GM20431 (cell line): ENCODE measurements around the gene OR10G2.
"Not testable (repeated sequence)": the region's sequence is repeated elsewhere in the genome, so short reads cannot be mapped to it uniquely, and the experiment has no call there.

Experiments used
- in situ Hi-C: fragments of 300-500 bp; cut with MseI, MboI; formaldehyde crosslinking; loops from one replicate; pipeline ENCODE4 v1.15.0; 2020; ENCODE audit warnings: low sequenced_read_pairs; ENCODE audit not compliant: unreplicated experiment

OR10G2 gene

GRCh38 chr14:21634840-21635239 lies at the start of gene OR10G2:
OR10G2 (minus strand) TSS chr14:21634940; CDS start chr14:21634842, 98 bp downstream.
- in situ Hi-C loops, result no loop called here

- in situ Hi-C loops, result no loop called here
These were observed 45.3 kb upstream of the OR10G2 start for GRCh38 chr14:21680072-21680471.

- in situ Hi-C loops, result no loop called here
These were observed 40.8 kb upstream of the OR10G2 start for GRCh38 chr14:21675566-21675965.

- in situ Hi-C loops, result no loop called here
These were observed 39.0 kb upstream of the OR10G2 start, which contains the start of gene OR4E1 for GRCh38 chr14:21673718-21674117. OR4E1 (minus strand) TSS chr14:21673818; CDS start chr14:21670935, 2,883 bp downstream.

- in situ Hi-C loops, result no loop called here
These were observed 37.4 kb upstream of the OR10G2 start for GRCh38 chr14:21672116-21672515.

GRCh38 chr14:21671371-21671770 lies 36.6 kb upstream of the OR10G2 start:
- in situ Hi-C loops, result no loop called here

GRCh38 chr14:21669284-21669683 lies 34.5 kb upstream of the OR10G2 start:
- in situ Hi-C loops, result no loop called here

GRCh38 chr14:21668377-21668776 lies 33.6 kb upstream of the OR10G2 start:
- in situ Hi-C loops, result no loop called here

- in situ Hi-C loops, result no loop called here
These were observed 22.2 kb upstream of the OR10G2 start for GRCh38 chr14:21656980-21657379.

GRCh38 chr14:21654215-21654614 lies 19.5 kb upstream of the OR10G2 start:
- in situ Hi-C loops, result no loop called here

- in situ Hi-C loops, result no loop called here
These were observed 18.7 kb upstream of the OR10G2 start, which contains the start of gene OR4E2 for GRCh38 chr14:21653331-21653885. OR4E2 (plus strand) TSS chr14:21653835; CDS start chr14:21665083, 11,248 bp downstream.

- in situ Hi-C loops, result no loop called here
These were observed 17.6 kb upstream of the OR10G2 start for GRCh38 chr14:21652209-21652808.

GRCh38 chr14:21647380-21647779 lies 12.6 kb upstream of the OR10G2 start:
- in situ Hi-C loops, result no loop called here

- in situ Hi-C loops, result no loop called here
These were observed 8.7 kb upstream of the OR10G2 start for GRCh38 chr14:21643407-21643806.

GRCh38 chr14:21642683-21643082 lies 7.9 kb upstream of the OR10G2 start:
- in situ Hi-C loops, result no loop called here

GRCh38 chr14:21631084-21631483 lies 3.7 kb downstream of the OR10G2 start:
- in situ Hi-C loops, result no loop called here

GRCh38 chr14:21630503-21630902 lies 4.2 kb downstream of the OR10G2 start:
- in situ Hi-C loops, result not testable (repeated sequence)

- in situ Hi-C loops, result no loop called here
These were observed 8.1 kb downstream of the OR10G2 start for GRCh38 chr14:21626491-21627230.

GRCh38 chr14:21617614-21618013 lies 17.1 kb downstream of the OR10G2 start:
- in situ Hi-C loops, result no loop called here

GRCh38 chr14:21614240-21614639 lies 20.5 kb downstream of the OR10G2 start:
- in situ Hi-C loops, result no loop called here

GRCh38 chr14:21612324-21612723 lies 22.4 kb downstream of the OR10G2 start:
- in situ Hi-C loops, result no loop called here
